Osteocyte (in vitro differentiated cells): Measurements from ENCODE around the gene TUBB2B. TPM values are rescaled to one million over a fixed set of nuclear protein-coding genes. Genes with fewer than 3 reads are reported as not detected.
"Not testable (repeated sequence)": the region's sequence is repeated elsewhere in the genome, so short reads cannot be mapped to it uniquely, and the experiment has no call there.

ENCODE experiments used
- DNase-seq: peaks from one replicate; pipeline ENCODE4 v3.0.0; 2021; ENCODE audit warnings: mixed read lengths; ENCODE audit not compliant: unreplicated experiment; ENCODE audit errors: extremely low spot score
- H3K27ac Mint-ChIP-seq: one replicate; pipeline ENCODE4 v1.8.0; 2021; ENCODE audit warnings: mild to moderate bottlenecking, mixed read lengths; ENCODE audit not compliant: unreplicated experiment
- H3K27me3 Mint-ChIP-seq: one replicate; pipeline ENCODE4 v1.8.0; 2021; ENCODE audit warnings: mixed read lengths; ENCODE audit not compliant: unreplicated experiment
- H3K36me3 Mint-ChIP-seq: one replicate; pipeline ENCODE4 v1.8.0; 2021; ENCODE audit warnings: mixed read lengths; ENCODE audit not compliant: unreplicated experiment
- H3K4me1 Mint-ChIP-seq: one replicate; pipeline ENCODE4 v1.8.0; 2021; ENCODE audit warnings: mixed read lengths; ENCODE audit not compliant: unreplicated experiment
- H3K4me3 Mint-ChIP-seq: one replicate; pipeline ENCODE4 v1.8.0; 2021; ENCODE audit warnings: mild to moderate bottlenecking, moderate library complexity, mixed read lengths; ENCODE audit not compliant: unreplicated experiment
- H3K9me3 Mint-ChIP-seq: one replicate; pipeline ENCODE4 v1.8.0; 2021; ENCODE audit warnings: mixed read lengths; ENCODE audit not compliant: unreplicated experiment
- CTCF ChIP-seq: fragments of 200-600 bp; sonication (generic); IDR thresholded peaks from 2 replicates; pipeline ENCODE4 v1.5.0; 2021; ENCODE audit warnings: antibody characterized with exemption, mild to moderate bottlenecking, moderate library complexity
- total RNA-seq: library from RNA; stranded (reverse); gene quantifications from 2 replicates; pipeline ENCODE4 v1.2.1, GENCODE V29; 2021

TUBB2B gene
- total RNA-seq, 1 donor from 2014 or later = 61.7 TPM

- H3K4me1 Mint-ChIP-seq = no peaks in the 10 kb centered on the region
- DNase-seq = no peak
- H3K27me3 Mint-ChIP-seq = no peaks in the 10 kb centered on the region
- H3K9me3 Mint-ChIP-seq = no peaks in the 10 kb centered on the region
- no peak overlapping the region for H3K4me3 Mint-ChIP-seq
- H3K27ac Mint-ChIP-seq = no peak overlapping the region
- TF ChIP-seq CTCF = no peak
- H3K36me3 Mint-ChIP-seq = no peaks in the 10 kb centered on the region
Observed at GRCh38 chr6:3188262-3188661, 39.2 kb downstream of the TUBB2B start.

- H3K27me3 Mint-ChIP-seq = no peaks in the 10 kb centered on the region
- no peak overlapping the region for H3K27ac Mint-ChIP-seq
- no peaks in the 10 kb centered on the region for H3K36me3 Mint-ChIP-seq
- no peak overlapping the region for H3K4me3 Mint-ChIP-seq
- DNase-seq = no peak
- no peak for TF ChIP-seq CTCF
- no peaks in the 10 kb centered on the region for H3K9me3 Mint-ChIP-seq
- H3K4me1 Mint-ChIP-seq = no peaks in the 10 kb centered on the region
Observed at GRCh38 chr6:3186974-3187382, 40.5 kb downstream of the TUBB2B start.

- H3K9me3 Mint-ChIP-seq = no peaks in the 10 kb centered on the region
- no peak overlapping the region for H3K4me3 Mint-ChIP-seq
- H3K4me1 Mint-ChIP-seq = no peaks in the 10 kb centered on the region
- TF ChIP-seq CTCF = no peak
- no peaks in the 10 kb centered on the region for H3K36me3 Mint-ChIP-seq
- no peaks in the 10 kb centered on the region for H3K27me3 Mint-ChIP-seq
- no peak overlapping the region for H3K27ac Mint-ChIP-seq
- DNase-seq = no peak
Observed at GRCh38 chr6:3183066-3183465, 44.4 kb downstream of the TUBB2B start.

- Mint-ChIP-seq H3K27me3 (no peaks in the 10 kb centered on the region), H3K4me3 (no peak overlapping the region), H3K36me3 (no peaks in the 10 kb centered on the region), H3K9me3 (no peaks in the 10 kb centered on the region), H3K27ac (no peak overlapping the region), H3K4me1 (no peaks in the 10 kb centered on the region)
- no peak for DNase-seq
- no peak for TF ChIP-seq CTCF
Observed at GRCh38 chr6:3181105-3181504, 46.3 kb downstream of the TUBB2B start.

- not testable (repeated sequence) for H3K27me3 Mint-ChIP-seq
Observed at GRCh38 chr6:3179945-3180344, 47.5 kb downstream of the TUBB2B start.

GRCh38 chr6:3178666-3179065 lies 48.8 kb downstream of the TUBB2B start:
- not testable (repeated sequence) for H3K9me3 Mint-ChIP-seq, H3K27me3 Mint-ChIP-seq, H3K4me1 Mint-ChIP-seq, H3K27ac Mint-ChIP-seq, H3K36me3 Mint-ChIP-seq, DNase-seq, H3K4me3 Mint-ChIP-seq

More at GRCh38 chr6:3179945-3180344, 47.5 kb downstream of the TUBB2B start:
- H3K27ac Mint-ChIP-seq, H3K4me1 Mint-ChIP-seq, DNase-seq, H3K9me3 Mint-ChIP-seq, H3K36me3 Mint-ChIP-seq: not testable (repeated sequence)
- H3K4me3 Mint-ChIP-seq = peak overlapping the region; percentile 69
